Neural cell (in vitro differentiated cells): Measurements from ENCODE around the gene MOV10L1.

Experiments
- CTCF ChIP-seq: fragments of 450-650 bp; IDR thresholded peaks from 2 replicates; pipeline ENCODE4 v1.5.1; 2014; ENCODE audit warnings: antibody characterized with exemption, mild to moderate bottlenecking, moderate library complexity; ENCODE audit not compliant: poor library complexity, severe bottlenecking
- EZH2 ChIP-seq: fragments of 200-600, 300-800 bp; shearing (Covaris generic), sonication (generic); IDR thresholded peaks from 2 replicates; pipeline ENCODE4 v1.6.1; 2014; ENCODE audit warnings: antibody characterized with exemption, low read length, borderline replicate concordance, mild to moderate bottlenecking; ENCODE audit not compliant: insufficient read depth, poor library complexity, severe bottlenecking
- POLR2AphosphoS5 ChIP-seq: IDR thresholded peaks from 2 replicates; pipeline ENCODE4 v1.6.1; 2012

- no peak for TF ChIP-seq CTCF
- no peak for TF ChIP-seq POLR2AphosphoS5
- TF ChIP-seq EZH2: no peak
Measured at GRCh38 chr22:50176850-50177536, 87.2 kb downstream of the MOV10L1 start.
